ELR (cell line): ENCODE results near the gene PSMA7.

Source experiments
- DNase-seq: peaks from one replicate; pipeline ENCODE4 v3.0.0-alpha.2; 2015; ENCODE audit warnings: low read depth

PSMA7 gene

GRCh38 chr20:62087227-62087626, 56.0 kb downstream of the PSMA7 start:
- no peak for DNase-seq
